ENCODE measurements around the gene C19orf73. TPM values are rescaled to one million over a fixed set of nuclear protein-coding genes. Genes with fewer than 3 reads are reported as not detected.

The C19orf73 gene
- total and polyA plus RNA-seq, 8 donors: 1.4 to 9.8 (median 1.8) TPM

DNA sequence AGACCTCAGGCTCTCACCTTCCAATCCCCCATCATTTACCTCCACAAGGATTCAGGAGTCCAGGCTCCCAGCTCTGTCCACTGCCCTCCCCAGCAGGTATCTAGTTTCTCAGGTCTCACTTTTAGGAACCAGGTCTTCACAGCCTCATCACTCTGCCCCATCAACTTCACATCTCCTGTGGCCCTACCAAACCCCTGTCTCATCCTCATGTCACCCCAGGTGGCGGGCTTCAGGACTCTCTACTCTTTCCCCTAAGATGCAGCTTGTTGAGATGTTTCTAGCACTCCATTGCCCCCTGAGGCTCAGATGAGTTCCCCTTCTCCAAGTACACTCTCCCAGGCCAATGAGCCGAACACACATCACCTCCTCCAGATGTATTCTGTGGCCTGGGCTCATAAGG lies 1.9 kb upstream of the C19orf73 start:
- TF ChIP-seq, protein P1, sequence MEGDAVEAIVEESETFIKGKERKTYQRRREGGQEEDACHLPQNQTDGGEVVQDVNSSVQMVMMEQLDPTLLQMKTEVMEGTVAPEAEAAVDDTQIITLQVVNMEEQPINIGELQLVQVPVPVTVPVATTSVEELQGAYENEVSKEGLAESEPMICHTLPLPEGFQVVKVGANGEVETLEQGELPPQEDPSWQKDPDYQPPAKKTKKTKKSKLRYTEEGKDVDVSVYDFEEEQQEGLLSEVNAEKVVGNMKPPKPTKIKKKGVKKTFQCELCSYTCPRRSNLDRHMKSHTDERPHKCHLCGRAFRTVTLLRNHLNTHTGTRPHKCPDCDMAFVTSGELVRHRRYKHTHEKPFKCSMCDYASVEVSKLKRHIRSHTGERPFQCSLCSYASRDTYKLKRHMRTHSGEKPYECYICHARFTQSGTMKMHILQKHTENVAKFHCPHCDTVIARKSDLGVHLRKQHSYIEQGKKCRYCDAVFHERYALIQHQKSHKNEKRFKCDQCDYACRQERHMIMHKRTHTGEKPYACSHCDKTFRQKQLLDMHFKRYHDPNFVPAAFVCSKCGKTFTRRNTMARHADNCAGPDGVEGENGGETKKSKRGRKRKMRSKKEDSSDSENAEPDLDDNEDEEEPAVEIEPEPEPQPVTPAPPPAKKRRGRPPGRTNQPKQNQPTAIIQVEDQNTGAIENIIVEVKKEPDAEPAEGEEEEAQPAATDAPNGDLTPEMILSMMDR (IDR thresholded peaks at IDR 0.05): no peak
- Histone ChIP-seq H3K4me3 (no peak overlapping the region), H3K9me3 (no peaks in the 10 kb centered on the region), H3K27me3 (no peaks in the 10 kb centered on the region), H3K27ac (no peak overlapping the region), H3K36me3 (no peaks in the 10 kb centered on the region), H3K4me1 (peaks cover 0 to 10% (median 9%) of the 10 kb centered on the region in 3 donors)
- FAIRE-seq (no peak), ATAC-seq (no peak), DNase-seq (no peak)
- intact Hi-C loops (cut with DNase I): no loop called here
- WGBS, 2 donors: 86 to 93% methylated on average over 2 of the region's 2 CpGs

GRCh38 chr19:49120325-49120683 lies 1.4 kb upstream of the C19orf73 start:
- WGBS, 2 donors: 11 to 15% methylated on average over 16 of the region's 16 CpGs
- no peak for ATAC-seq
- intact Hi-C loops (cut with DNase I): no loop called here
- no peak for FAIRE-seq
- Histone ChIP-seq H3K27ac (peak overlapping the region in 1 of 4 donors; percentile 92), H3K4me1 (peaks cover 0 to 10% (median 9%) of the 10 kb centered on the region in 3 donors), H3K4me3 (peak overlapping the region in 3 of 4 donors; percentile 18 to 71 (median 62)), H3K27me3 (no peaks in the 10 kb centered on the region), H3K36me3 (no peaks in the 10 kb centered on the region), H3K9me3 (no peaks in the 10 kb centered on the region)
- DNase-seq: no peak
- TF ChIP-seq, protein P1 (IDR thresholded peaks at IDR 0.05): no peak

DNA sequence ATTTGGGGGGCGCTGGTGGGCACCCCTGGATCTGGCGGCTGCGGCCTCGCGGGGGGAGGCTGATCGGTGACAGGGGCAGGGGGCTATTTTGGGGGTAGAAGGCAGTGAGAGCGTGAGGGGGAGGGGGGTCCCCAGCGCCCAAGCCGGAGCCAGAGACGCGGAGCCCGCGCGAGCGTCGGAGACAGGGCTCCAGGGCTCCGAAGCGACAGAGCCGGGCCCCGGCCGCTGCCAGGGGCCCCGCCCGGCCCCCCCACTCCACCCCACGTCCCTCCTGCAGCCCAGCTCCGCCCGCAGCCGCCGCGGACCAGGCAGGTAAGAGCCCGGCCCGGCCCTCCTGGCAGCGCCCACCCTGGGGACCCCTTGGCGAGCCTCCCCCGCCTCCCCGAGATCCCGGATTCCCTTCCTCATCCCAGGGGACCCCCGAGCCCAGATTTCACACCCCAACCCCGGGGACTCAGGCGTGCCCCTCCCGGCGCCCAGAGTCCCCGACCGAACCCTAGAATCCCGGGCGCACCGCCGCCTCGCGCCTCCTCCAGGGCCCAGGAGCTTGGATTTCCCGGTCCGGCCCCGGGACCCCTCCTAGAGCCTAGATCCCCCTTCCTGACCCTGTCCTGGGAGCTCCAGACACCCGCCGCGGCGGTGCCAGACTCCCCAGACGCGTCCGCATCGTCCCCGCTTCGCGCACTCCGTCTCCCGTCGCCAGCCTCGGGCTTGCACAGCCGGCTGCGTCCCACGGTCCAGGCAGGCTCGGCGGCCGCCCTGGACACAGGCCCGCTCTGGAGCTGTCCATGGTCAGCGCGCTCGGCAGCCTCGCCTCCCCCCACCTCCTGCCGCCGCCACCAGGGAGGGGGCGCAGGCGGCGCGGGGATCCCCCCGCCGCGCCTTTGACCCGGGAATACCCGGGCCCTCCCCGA lies 725 bp upstream of the C19orf73 start, which contains the start of gene PPFIA3:
PPFIA3 (plus strand) TSS at position 134 of the 914 bp plus-strand sequence. CDS start 8,330 bp downstream, outside the sequence.
- TF ChIP-seq, protein P1 (IDR thresholded peaks at IDR 0.05): no peak
- peak; percentile 77 to 97 (median 89) for DNase-seq
- ATAC-seq: peak; percentile 64 to 75 (median 72)
- FAIRE-seq: no peak
- peaks cover 0 to 10% (median 9%) of the 10 kb centered on the region in 3 donors for H3K4me1 ChIP-seq
- no peaks in the 10 kb centered on the region for H3K36me3 ChIP-seq
- no peaks in the 10 kb centered on the region for H3K27me3 ChIP-seq
- peak within 1 kb of the TSS; percentile 97 to 100 (median 99) for H3K27ac ChIP-seq
- intact Hi-C loops (cut with DNase I): no loop called here
- peak within 1 kb of the TSS; percentile 47 to 71 (median 59) for H3K4me3 ChIP-seq
- no peaks in the 10 kb centered on the region for H3K9me3 ChIP-seq
- WGBS, 2 donors: 1% methylated on average over 50 to 90 of the region's 90 CpGs

DNA sequence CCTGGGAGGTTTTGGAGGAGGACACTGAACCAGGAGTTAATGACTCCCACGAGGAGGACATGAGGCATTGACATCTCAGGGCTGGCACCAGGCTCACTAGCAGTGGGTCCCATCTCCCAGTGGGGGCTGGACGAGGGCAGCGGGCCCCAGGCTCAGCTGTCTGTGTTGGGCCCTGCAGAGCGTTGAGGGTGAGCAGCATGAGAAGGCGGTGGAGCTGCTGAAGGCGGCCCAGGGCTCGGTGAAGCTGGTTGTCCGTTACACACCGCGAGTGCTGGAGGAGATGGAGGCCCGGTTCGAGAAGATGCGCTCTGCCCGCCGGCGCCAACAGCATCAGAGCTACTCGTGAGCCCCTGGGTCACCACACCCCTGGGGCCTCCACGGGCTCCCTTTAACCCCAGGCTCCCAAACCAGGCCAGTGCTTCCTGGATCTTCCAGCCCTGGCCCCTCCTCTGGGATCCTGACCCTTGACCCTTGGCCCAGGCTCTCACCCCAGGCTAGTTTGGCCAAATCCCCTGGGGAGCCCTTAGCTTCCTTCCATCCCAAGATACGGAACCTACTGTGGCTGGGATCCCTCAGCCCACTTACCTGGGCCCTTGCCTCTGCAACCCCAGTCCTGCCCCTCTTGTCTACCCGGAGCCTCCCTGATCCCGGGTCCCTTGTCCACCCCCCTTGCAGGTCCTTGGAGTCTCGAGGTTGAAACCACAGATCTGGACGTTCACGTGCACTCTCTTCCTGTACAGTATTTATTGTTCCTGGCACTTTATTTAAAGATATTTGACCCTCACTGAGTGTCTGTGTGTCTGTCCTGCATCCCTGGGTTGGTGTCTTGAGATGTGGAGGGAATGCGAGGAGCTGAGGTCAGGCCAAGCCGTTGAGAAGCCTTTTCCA lies 1.0 kb downstream of the C19orf73 start:
- Histone ChIP-seq H3K36me3 (no peaks in the 10 kb centered on the region), H3K9me3 (no peaks in the 10 kb centered on the region), H3K27me3 (no peaks in the 10 kb centered on the region), H3K27ac (peak overlapping the region; percentile 97 to 100 (median 99)), H3K4me3 (peak overlapping the region in 3 of 4 donors; percentile 56 to 71 (median 62)), H3K4me1 (peaks cover 0 to 18% (median 14%) of the 10 kb centered on the region in 3 donors)
- TF ChIP-seq, protein P1 (IDR thresholded peaks at IDR 0.05): no peak
- intact Hi-C loops (cut with DNase I): no loop called here
- no peak for ATAC-seq
- FAIRE-seq: no peak
- peak in 2 of 6 donors; percentile 53 to 79 for DNase-seq
- 65 to 66% methylated on average over 26 of the region's 26 CpGs for WGBS, 2 donors

Data from pancreas (tissue), 10 donors.